HepG2 (cell line): ENCODE measurements around the gene MYO1B. TPM values are rescaled to one million over a fixed set of nuclear protein-coding genes. Genes with fewer than 3 reads are reported as not detected.

ENCODE experiments used
- BCL6 ChIP-seq: IDR thresholded peaks from 2 replicates; pipeline ENCODE4 v1.6.1; 2016; ENCODE audit warnings: missing genetic modification reagents, missing compliant biosample characterization
- CEBPG ChIP-seq: IDR thresholded peaks from 2 replicates; pipeline ENCODE4 v1.6.1; 2016
- FOXJ3 ChIP-seq: sonication (generic); formaldehyde crosslinking; IDR thresholded peaks from 2 replicates; pipeline ENCODE4 v1.4.0; 2020; ENCODE audit warnings: missing genetic modification reagents, mild to moderate bottlenecking, borderline replicate concordance
- FOXP1 ChIP-seq, 2 experiments: fragments of 450-650 bp in 1 of 2; IDR thresholded peaks; 2 replicates each; pipeline ENCODE4 v1.6.1; 2017 to 2018; ENCODE audit warnings: antibody characterized with exemption in 1 of 2
- HDAC1 ChIP-seq: sonication (generic); formaldehyde crosslinking; IDR thresholded peaks from 2 replicates; pipeline ENCODE4 v1.5.1; 2020; ENCODE audit warnings: mild to moderate bottlenecking, missing genetic modification reagents
- HMG20B ChIP-seq: conservative IDR thresholded peaks from 2 replicates; pipeline ENCODE4 v1.6.1; 2016; ENCODE audit warnings: missing genetic modification reagents, missing compliant biosample characterization
- IRF2 ChIP-seq: IDR thresholded peaks from 2 replicates; pipeline ENCODE4 v1.6.1; 2018; ENCODE audit warnings: missing genetic modification reagents, missing compliant biosample characterization
- NFIC ChIP-seq: IDR thresholded peaks from 2 replicates; pipeline ENCODE4 v1.6.1; 2012; ENCODE audit warnings: mild to moderate bottlenecking, low read length, inconsistent platforms
- NR2F6 ChIP-seq, 2 experiments: IDR thresholded peaks; 2 replicates each; pipeline ENCODE4 v1.6.1; 2016; ENCODE audit warnings: antibody characterized with exemption in 1 of 2, mild to moderate bottlenecking in 1 of 2
- ONECUT2 ChIP-seq: sonication (generic); formaldehyde crosslinking; IDR thresholded peaks from 2 replicates; pipeline ENCODE4 v1.4.0; 2020; ENCODE audit warnings: missing genetic modification reagents
- SCMH1 ChIP-seq: sonication (generic); formaldehyde crosslinking; IDR thresholded peaks from 2 replicates; pipeline ENCODE4 v1.9.0; 2021; ENCODE audit warnings: missing genetic modification reagents, mild to moderate bottlenecking, borderline replicate concordance
- SOX5 ChIP-seq: IDR thresholded peaks from 2 replicates; pipeline ENCODE4 v1.6.1; 2016; ENCODE audit warnings: borderline replicate concordance
- SP1 ChIP-seq, 2 experiments: fragments of 450-650 bp in 1 of 2; sonication (generic) in 1 of 2; formaldehyde crosslinking in 1 of 2; IDR thresholded peaks; 2 replicates each; pipeline versions ENCODE4 v1.4.0 to v1.6.1; 2016 to 2020; ENCODE audit warnings: missing genetic modification reagents in 1 of 2
- ZNF12 ChIP-seq: sonication (generic); formaldehyde crosslinking; IDR thresholded peaks from 2 replicates; pipeline ENCODE4 v1.5.0; 2020; ENCODE audit warnings: missing genetic modification reagents
- ZNF331 ChIP-seq: sonication (generic); formaldehyde crosslinking; IDR thresholded peaks from 2 replicates; pipeline ENCODE4 v1.4.0; 2020; ENCODE audit warnings: missing genetic modification reagents
- ZNF451 ChIP-seq: sonication (generic); formaldehyde crosslinking; IDR thresholded peaks from 2 replicates; pipeline ENCODE4 v1.5.0; 2020; ENCODE audit warnings: mild to moderate bottlenecking, missing genetic modification reagents
- ZNF878 ChIP-seq: sonication (generic); formaldehyde crosslinking; IDR thresholded peaks from 2 replicates; pipeline ENCODE4 v1.8.1; 2023; ENCODE audit warnings: mild to moderate bottlenecking, missing genetic modification reagents, moderate library complexity
- polyA plus RNA-seq, 8 experiments: library from polyadenylated mRNA; depleted of rRNA in 3 of 8; stranded (reverse) in 7 of 8; unstranded in 1 of 8; fragments of >200 nt; fragmentation: Illumina TruSeq in 4 of 8; extraction: Trizol in 4 of 8; gene quantifications; 2 replicates each; pipeline versions ENCODE4 v1.2.1 to v1.2.3, GENCODE V29; 2011 to 2016; ENCODE audit warnings: low read depth in 4 of 8, missing spikeins in 1 of 8, mixed read lengths in 1 of 8; ENCODE audit not compliant: insufficient read depth in 1 of 8
- total RNA-seq, 5 experiments: library from RNA; depleted of rRNA; stranded (reverse); fragments of >200 nt; fragmentation: Illumina TruSeq; extraction: Trizol; gene quantifications; 2 replicates each; pipeline ENCODE4 v1.2.3, GENCODE V29; 2016; ENCODE audit warnings: low read depth in 1 of 5
- TF ChIP-seq, protein P1 (sequence below): sonication (generic); formaldehyde crosslinking; IDR thresholded peaks from 2 replicates; pipeline ENCODE4 v1.4.0; 2020; ENCODE audit warnings: mild to moderate bottlenecking, missing genetic modification reagents
- TF ChIP-seq, protein P2 (sequence below): IDR thresholded peaks from 2 replicates; pipeline ENCODE4 v1.6.1; 2016

MYO1B gene
- total and polyA plus RNA-seq, 2 of the 13 experiments (the other 11 are each of a cell fraction or from before 2014, with no cell fraction given), result 36.9 to 89.8 TPM

DNA sequence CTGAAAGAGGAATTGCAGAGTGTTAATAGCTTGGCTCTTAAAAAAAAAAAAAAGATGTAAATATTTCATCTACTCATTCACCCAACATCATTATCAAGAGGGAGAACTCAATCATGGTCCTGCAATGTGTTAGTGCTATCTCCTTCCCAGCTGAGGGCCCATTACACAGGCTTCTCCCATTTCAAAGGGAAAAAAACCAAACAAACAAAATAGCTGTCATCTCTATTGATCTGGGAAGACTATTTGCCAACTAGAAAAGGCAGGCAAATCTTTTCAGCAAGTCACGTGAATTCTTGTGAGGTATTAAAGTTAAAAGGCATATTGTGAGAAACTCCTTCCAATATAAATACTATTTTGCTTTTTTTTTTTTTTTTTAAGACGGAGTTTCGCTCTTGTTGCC lies 194.3 kb downstream of the MYO1B start (continued):
- TF ChIP-seq ZNF451 (CRISPR knock-in tag), result no peak
- peak; percentile 79; the same call in 1 of the 2 replicates for TF ChIP-seq NFIC
- TF ChIP-seq ZNF12 (CRISPR knock-in tag), result peak; percentile 20; the same call in 1 of the 2 replicates
- TF ChIP-seq, protein P1, sequence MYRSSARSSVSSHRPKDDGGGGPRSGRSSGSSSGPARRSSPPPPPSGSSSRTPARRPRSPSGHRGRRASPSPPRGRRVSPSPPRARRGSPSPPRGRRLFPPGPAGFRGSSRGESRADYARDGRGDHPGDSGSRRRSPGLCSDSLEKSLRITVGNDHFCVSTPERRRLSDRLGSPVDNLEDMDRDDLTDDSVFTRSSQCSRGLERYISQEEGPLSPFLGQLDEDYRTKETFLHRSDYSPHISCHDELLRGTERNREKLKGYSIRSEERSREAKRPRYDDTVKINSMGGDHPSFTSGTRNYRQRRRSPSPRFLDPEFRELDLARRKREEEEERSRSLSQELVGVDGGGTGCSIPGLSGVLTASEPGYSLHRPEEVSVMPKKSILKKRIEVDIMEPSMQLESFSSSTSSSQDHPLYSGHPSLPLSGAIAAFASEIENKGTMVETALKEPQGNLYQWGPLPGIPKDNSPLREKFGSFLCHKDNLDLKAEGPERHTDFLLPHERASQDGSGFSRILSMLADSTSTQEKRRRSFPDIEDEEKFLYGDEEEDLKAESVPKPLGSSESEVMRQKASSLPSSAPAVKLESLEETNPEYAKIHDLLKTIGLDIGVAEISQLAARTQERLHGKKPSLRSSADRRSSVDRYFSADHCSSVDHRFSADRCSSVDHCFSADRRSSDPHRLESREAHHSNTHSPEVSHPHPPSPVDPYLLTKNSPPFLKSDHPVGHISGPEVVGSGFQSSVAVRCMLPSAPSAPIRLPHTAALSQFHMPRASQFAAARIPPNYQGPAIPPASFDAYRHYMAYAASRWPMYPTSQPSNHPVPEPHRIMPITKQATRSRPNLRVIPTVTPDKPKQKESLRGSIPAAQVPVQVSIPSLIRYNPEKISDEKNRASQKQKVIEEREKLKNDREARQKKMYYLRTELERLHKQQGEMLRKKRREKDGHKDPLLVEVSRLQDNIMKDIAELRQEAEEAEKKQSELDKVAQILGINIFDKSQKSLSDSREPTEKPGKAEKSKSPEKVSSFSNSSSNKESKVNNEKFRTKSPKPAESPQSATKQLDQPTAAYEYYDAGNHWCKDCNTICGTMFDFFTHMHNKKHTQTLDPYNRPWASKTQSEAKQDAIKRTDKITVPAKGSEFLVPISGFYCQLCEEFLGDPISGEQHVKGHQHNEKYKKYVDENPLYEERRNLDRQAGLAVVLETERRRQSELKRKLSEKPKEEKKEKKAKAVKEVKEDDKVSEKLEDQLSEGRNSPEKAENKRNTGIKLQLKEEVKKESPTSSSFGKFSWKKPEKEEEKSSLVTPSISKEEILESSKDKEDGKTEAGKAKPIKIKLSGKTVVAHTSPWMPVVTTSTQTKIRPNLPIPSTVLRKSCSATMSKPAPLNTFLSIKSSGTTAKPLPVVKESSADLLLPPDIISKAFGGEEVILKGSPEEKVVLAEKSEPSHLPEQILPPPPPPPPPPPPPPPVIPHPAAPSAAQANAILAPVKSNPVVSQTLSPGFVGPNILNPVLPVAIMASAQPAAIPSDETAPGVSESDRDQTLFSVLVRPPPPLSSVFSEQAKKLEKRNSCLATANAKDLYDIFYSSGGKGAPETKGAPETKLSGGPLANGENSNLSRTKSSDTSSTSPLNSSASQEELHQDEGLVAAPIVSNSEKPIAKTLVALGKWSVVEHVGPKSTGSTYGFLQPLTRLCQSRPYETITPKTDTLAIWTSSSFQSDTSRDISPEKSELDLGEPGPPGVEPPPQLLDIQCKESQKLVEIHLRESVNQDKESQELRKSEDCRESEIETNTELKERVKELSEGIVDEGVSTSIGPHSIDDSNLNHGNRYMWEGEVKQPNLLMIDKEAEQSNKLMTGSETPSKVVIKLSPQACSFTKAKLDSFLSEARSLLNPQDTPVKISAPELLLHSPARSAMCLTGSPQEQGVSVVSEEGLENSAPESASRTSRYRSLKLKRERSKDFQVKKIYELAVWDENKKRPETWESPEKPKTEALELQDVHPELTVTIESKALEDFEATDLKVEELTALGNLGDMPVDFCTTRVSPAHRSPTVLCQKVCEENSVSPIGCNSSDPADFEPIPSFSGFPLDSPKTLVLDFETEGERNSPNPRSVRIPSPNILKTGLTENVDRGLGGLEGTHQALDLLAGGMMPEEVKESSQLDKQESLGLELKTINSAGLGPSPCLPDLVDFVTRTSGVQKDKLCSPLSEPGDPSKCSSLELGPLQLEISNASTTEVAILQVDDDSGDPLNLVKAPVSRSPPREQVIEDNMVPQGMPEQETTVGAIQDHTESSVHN (CRISPR knock-in tag), result no peak
- peak; percentile 81; the same call in 1 of the 2 replicates for TF ChIP-seq SOX5 (CRISPR knock-in tag)
- TF ChIP-seq, protein P2, sequence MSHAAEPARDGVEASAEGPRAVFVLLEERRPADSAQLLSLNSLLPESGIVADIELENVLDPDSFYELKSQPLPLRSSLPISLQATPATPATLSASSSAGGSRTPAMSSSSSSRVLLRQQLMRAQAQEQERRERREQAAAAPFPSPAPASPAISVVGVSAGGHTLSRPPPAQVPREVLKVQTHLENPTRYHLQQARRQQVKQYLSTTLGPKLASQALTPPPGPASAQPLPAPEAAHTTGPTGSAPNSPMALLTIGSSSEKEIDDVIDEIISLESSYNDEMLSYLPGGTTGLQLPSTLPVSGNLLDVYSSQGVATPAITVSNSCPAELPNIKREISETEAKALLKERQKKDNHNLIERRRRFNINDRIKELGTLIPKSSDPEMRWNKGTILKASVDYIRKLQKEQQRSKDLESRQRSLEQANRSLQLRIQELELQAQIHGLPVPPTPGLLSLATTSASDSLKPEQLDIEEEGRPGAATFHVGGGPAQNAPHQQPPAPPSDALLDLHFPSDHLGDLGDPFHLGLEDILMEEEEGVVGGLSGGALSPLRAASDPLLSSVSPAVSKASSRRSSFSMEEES (CRISPR knock-in tag), result peak; percentile 61; the same call in 1 of the 2 replicates
- TF ChIP-seq CEBPG, result 0 out of 2 replicates have a peak, but pooled peaks have one; percentile 22
- TF ChIP-seq IRF2 (CRISPR knock-in tag), result peak; percentile 46; the same call in 1 of the 2 replicates
- TF ChIP-seq HMG20B (CRISPR knock-in tag), result peak; percentile 78; the same call in 1 of the 2 replicates
- no peak for TF ChIP-seq SP1 (IDR thresholded peaks at IDR 0.05)
- TF ChIP-seq SP1 (CRISPR knock-in tag; IDR thresholded peaks at IDR 0.05), result no peak
- TF ChIP-seq HDAC1 (CRISPR knock-in tag), result peak; percentile 83
- peak; percentile 91 for TF ChIP-seq ONECUT2 (CRISPR knock-in tag)
- TF ChIP-seq NR2F6 (IDR thresholded peaks at IDR 0.05), result peak; percentile 49
- no peak for TF ChIP-seq NR2F6 (CRISPR knock-in tag; IDR thresholded peaks at IDR 0.05)
- TF ChIP-seq FOXP1 (IDR thresholded peaks at IDR 0.05), result no peak
- peak; percentile 91 for TF ChIP-seq FOXP1 (CRISPR knock-in tag; IDR thresholded peaks at IDR 0.05)
- peak; percentile 80 for TF ChIP-seq ZNF331 (CRISPR knock-in tag)
- peak; percentile 46; the same call in 1 of the 2 replicates for TF ChIP-seq FOXJ3 (CRISPR knock-in tag)
- no peak for TF ChIP-seq SCMH1 (CRISPR knock-in tag)
- 0 out of 2 replicates have a peak, but pooled peaks have one; percentile 46 for TF ChIP-seq ZNF878 (CRISPR knock-in tag)
- peak; percentile 81 for TF ChIP-seq BCL6 (CRISPR knock-in tag)
